Upper lobe of left lung (tissue), 6 donors: ENCODE results near the gene CENPO. TPM values are rescaled to one million over a fixed set of nuclear protein-coding genes. Genes with fewer than 3 reads are reported as not detected.
"Not testable (repeated sequence)": the region's sequence is repeated elsewhere in the genome, so short reads cannot be mapped to it uniquely, and the experiment has no call there.

Source experiments
- ATAC-seq, 2 donors: fragments of 200-7000 bp; cut with Tn5 transposase; one replicate each; pipeline ENCODE4 v1.9.1; 2022; ENCODE audit warnings: mild to moderate bottlenecking in 2 of 2, moderate library complexity in 2 of 2; ENCODE audit not compliant: low FRiP score in 2 of 2
- DNase-seq, 2 donors: peaks; one replicate each; pipeline ENCODE4 v3.0.0-alpha.2; 2019 to 2020
- H3K27ac ChIP-seq, 4 donors: fragments of 200-600 bp; sonication (generic); one replicate each; pipeline ENCODE4 v1.5.1; 2016 to 2019
- H3K27me3 ChIP-seq, 4 donors: fragments of 200-600 bp; sonication (generic); one replicate each; pipeline ENCODE4 v1.5.1; 2017 to 2019
- H3K36me3 ChIP-seq, 4 donors: fragments of 200-600 bp; sonication (generic); one replicate each; pipeline ENCODE4 v1.5.1; 2016 to 2019
- H3K4me1 ChIP-seq, 4 donors: fragments of 200-600 bp; sonication (generic); one replicate each; pipeline ENCODE4 v1.5.1; 2018 to 2019
- H3K4me3 ChIP-seq, 4 donors: fragments of 200-600 bp; sonication (generic); one replicate each; pipeline ENCODE4 v1.5.1; 2017 to 2019; ENCODE audit warnings: mild to moderate bottlenecking in 2 of 4, moderate library complexity in 1 of 4
- H3K9me3 ChIP-seq, 4 donors: fragments of 200-600 bp; sonication (generic); one replicate each; pipeline ENCODE4 v1.5.1; 2018 to 2019
- EP300 ChIP-seq, 4 donors: sonication (generic); formaldehyde crosslinking; IDR thresholded peaks; one replicate each; pipeline ENCODE4 v1.5.1; 2017; ENCODE audit warnings: antibody characterized with exemption in 4 of 4, control low read depth in 2 of 4
- POLR2A ChIP-seq, 4 donors: fragments of 450-650 bp; IDR thresholded peaks; one replicate each; pipeline ENCODE4 v1.5.1; 2016 to 2017; ENCODE audit warnings: antibody characterized with exemption in 4 of 4, mild to moderate bottlenecking in 2 of 4
- POLR2AphosphoS5 ChIP-seq, 2 donors: sonication (generic); formaldehyde crosslinking; IDR thresholded peaks; one replicate each; pipeline ENCODE4 v1.5.1; 2017; ENCODE audit warnings: antibody characterized with exemption in 2 of 2
- WGBS, 2 donors: methylation state at CpG; one replicate each; pipeline ENCODE4 v1.1.5; 2017 to 2018; 5-methylcytosine and 5-hydroxymethylcytosine counted together
- total RNA-seq, 6 donors: library from RNA; depleted of rRNA in 4 of 6; stranded (reverse); fragments of >200 nt in 4 of 6; gene quantifications; one replicate each; pipeline versions ENCODE4 v1.1.0 to v1.2.1, GENCODE V29; 2016 to 2021
- TF ChIP-seq, protein P1 (sequence below), 6 experiments: fragments of 450-650 bp in 4 of 6; fragments of 200-600 bp in 2 of 6; sonication (generic) in 2 of 6; IDR thresholded peaks; one replicate each; pipeline ENCODE4 v1.5.1; 2016 to 2019; ENCODE audit warnings: antibody characterized with exemption in 6 of 6
- donor health status: DM: no; HTN: no; CAD: no; lungs with moderate emphysema.
- donor health status: DM: no; HTN: yes; CAD: no; lungs with severe emphysema.

CENPO gene
- total RNA-seq, 6 donors from 2014 or later: 4.9 to 8.7 (median 7.2) TPM

DNA sequence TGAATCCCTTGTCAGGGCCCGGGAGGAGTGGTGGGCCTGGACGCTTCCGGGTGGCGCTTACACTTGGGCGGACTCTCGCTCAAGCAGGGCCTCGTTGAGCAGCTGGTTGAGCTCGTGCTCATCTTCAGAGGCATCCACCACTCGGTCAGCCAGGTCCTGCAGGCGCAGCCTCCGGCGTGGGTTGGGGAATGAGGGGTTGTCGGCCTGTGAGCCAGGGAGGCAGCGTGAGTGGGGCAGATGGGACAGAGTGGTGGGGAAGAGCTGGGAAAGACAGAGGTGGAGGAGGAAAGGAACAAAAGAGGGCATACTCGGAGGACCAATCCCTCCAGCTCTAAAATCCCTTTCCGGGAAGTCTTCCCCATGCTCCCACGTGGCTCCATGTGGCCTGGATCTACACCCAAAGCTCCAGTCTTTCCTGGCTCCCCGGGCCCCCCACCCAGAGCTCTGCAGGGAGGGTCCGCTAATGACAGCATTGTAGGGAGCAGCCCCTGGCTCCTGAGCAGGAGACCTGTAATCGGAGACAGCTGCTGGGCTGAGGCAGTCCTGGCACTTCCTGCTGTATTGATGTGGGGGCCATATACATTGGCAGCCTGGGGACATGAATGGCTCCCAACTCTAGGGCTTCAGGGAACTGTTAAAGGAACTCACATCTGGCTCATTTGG lies 41.6 kb downstream of the CENPO start:
- Histone ChIP-seq H3K36me3 (peaks cover 0 to 18% (median 5%) of the 10 kb centered on the region in 4 donors), H3K4me3 (no peak overlapping the region)
- no peak for TF ChIP-seq POLR2A (IDR thresholded peaks at IDR 0.05)
- TF ChIP-seq POLR2AphosphoS5 (IDR thresholded peaks at IDR 0.05): no peak
- TF ChIP-seq EP300 (IDR thresholded peaks at IDR 0.05): no peak
- TF ChIP-seq, protein P1, sequence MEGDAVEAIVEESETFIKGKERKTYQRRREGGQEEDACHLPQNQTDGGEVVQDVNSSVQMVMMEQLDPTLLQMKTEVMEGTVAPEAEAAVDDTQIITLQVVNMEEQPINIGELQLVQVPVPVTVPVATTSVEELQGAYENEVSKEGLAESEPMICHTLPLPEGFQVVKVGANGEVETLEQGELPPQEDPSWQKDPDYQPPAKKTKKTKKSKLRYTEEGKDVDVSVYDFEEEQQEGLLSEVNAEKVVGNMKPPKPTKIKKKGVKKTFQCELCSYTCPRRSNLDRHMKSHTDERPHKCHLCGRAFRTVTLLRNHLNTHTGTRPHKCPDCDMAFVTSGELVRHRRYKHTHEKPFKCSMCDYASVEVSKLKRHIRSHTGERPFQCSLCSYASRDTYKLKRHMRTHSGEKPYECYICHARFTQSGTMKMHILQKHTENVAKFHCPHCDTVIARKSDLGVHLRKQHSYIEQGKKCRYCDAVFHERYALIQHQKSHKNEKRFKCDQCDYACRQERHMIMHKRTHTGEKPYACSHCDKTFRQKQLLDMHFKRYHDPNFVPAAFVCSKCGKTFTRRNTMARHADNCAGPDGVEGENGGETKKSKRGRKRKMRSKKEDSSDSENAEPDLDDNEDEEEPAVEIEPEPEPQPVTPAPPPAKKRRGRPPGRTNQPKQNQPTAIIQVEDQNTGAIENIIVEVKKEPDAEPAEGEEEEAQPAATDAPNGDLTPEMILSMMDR (IDR thresholded peaks at IDR 0.05): no peak

DNA sequence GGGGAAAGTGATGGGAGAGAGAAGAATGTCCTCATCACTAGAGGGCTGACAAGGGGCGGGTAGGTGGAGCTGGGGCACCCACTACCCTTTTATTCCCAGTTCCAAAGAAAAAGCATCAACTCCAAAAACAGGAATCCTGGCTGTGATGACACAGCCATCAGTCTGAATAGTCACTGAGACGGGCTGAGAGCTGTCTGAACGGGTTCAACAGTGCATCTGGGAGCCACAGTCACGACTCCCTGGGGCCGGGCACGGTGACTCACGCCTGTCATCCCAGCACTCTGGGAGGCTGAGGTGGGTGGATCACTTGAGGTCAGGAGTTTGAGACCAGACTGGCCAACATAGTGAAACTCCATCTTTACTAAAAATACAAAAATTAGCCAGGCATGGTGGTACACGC lies 42.2 kb downstream of the CENPO start:
- H3K36me3 ChIP-seq: peaks cover 0 to 18% (median 5%) of the 10 kb centered on the region in 4 donors
- not testable (repeated sequence) for H3K9me3 ChIP-seq, ATAC-seq, H3K27ac ChIP-seq, H3K4me3 ChIP-seq, H3K4me1 ChIP-seq, H3K27me3 ChIP-seq, DNase-seq
- WGBS, 2 donors: 88 to 94% methylated on average over 6 to 8 of the region's 8 CpGs

More for the DNA sequence above, 41.6 kb downstream of the CENPO start:
- no peaks in the 10 kb centered on the region for H3K27me3 ChIP-seq
- no peaks in the 10 kb centered on the region for H3K9me3 ChIP-seq
- H3K4me1 ChIP-seq: no peaks in the 10 kb centered on the region
- DNase-seq: no peak
- H3K27ac ChIP-seq: no peak overlapping the region
- ATAC-seq: no peak
- WGBS, 2 donors: 91 to 96% methylated on average over 16 to 19 of the region's 20 CpGs

DNA sequence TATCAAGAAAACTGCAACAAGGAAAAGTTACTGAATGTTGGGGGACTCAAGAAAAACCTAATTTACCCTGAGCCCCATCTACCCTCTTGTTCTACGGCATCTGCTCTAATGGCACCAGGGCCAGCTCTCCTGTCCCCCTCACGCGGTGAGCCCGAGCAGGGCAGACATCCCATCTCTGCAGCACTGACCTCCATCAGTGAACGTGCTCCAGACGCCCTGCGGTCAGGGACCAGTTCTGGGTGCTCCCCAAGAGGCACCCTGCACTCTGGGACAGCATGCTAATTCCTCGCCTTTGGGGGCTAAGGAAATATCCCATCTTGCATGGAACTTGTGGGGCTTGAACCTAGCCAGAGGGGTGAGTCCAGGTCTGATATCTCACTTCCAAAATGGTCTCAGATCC lies 43.0 kb downstream of the CENPO start:
- no peak for ATAC-seq
- Histone ChIP-seq H3K4me1 (no peaks in the 10 kb centered on the region), H3K36me3 (peaks cover 0 to 18% (median 5%) of the 10 kb centered on the region in 4 donors)

DNA sequence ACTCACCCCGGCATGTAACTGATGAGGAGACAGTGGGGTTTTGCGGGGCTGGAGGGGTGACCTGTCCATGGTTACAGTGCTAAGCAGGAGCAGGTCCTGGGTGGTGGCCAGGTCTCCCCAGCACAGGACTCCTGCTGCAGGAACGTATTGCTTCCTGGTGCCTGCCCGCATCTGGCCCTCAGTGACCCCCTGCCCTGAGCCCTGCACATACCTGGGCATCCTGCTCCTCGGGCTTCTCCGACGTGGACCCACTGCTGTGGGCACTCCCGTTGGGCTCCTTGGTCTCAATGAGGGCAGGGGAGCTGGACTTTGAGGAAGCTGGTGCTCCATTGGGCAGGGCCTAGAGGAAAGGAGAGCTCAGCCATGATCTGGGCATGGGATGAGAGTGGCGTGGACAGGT lies 43.5 kb downstream of the CENPO start:
- peaks cover 0 to 18% (median 5%) of the 10 kb centered on the region in 4 donors for H3K36me3 ChIP-seq
- no peaks in the 10 kb centered on the region for H3K4me1 ChIP-seq
- DNase-seq (no peak), ATAC-seq (no peak)
- H3K9me3 ChIP-seq: no peaks in the 10 kb centered on the region
- WGBS, 2 donors: 92 to 94% methylated on average over 2 to 9 of the region's 9 CpGs
- TF ChIP-seq POLR2AphosphoS5 (IDR thresholded peaks at IDR 0.05): no peak
- H3K27ac ChIP-seq: no peak overlapping the region
- H3K27me3 ChIP-seq: no peaks in the 10 kb centered on the region
- no peak overlapping the region for H3K4me3 ChIP-seq

More for the DNA sequence above, 43.0 kb downstream of the CENPO start:
- TF ChIP-seq, protein P1 (IDR thresholded peaks at IDR 0.05): no peak
- TF ChIP-seq EP300 (IDR thresholded peaks at IDR 0.05) (no peak), POLR2AphosphoS5 (IDR thresholded peaks at IDR 0.05) (no peak), POLR2A (IDR thresholded peaks at IDR 0.05) (no peak)
- 89 to 97% methylated on average over 8 of the region's 8 CpGs for WGBS, 2 donors
- Histone ChIP-seq H3K9me3 (no peaks in the 10 kb centered on the region), H3K27me3 (no peaks in the 10 kb centered on the region), H3K27ac (no peak overlapping the region), H3K4me3 (no peak overlapping the region)
- no peak for DNase-seq

DNA sequence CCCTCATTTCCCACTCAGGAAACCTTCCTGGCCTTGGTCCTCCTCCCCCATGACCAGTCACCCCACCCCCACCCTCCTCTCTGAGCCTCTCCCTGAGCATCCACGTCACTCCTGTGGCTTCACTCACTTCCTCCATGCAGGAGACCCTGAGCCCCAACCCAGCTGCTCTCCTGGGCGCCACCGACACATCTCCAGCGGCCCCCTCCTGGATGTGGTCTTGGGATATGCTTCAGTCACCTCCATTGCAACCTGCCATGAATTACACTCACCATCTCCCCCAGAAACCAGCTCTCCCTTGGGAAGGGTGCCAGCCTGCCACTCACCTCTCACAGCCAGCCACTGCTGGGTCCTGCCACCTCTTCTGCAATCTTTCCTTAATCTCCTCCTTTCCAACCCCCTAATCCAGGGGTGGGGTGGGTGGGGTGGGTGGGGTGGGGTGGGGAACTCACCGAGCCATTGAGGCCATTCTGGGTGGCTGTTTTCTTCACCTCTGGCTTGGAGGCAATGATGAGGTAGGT lies 44.8 kb downstream of the CENPO start:
- WGBS, 2 donors: 86 to 96% methylated on average over 5 of the region's 5 CpGs
- Histone ChIP-seq H3K36me3 (peaks cover 0 to 23% (median 5%) of the 10 kb centered on the region in 4 donors), H3K4me3 (no peak overlapping the region), H3K27me3 (no peaks in the 10 kb centered on the region), H3K9me3 (no peaks in the 10 kb centered on the region), H3K4me1 (no peaks in the 10 kb centered on the region), H3K27ac (no peak overlapping the region)
- ATAC-seq: no peak
- no peak for TF ChIP-seq POLR2AphosphoS5 (IDR thresholded peaks at IDR 0.05)
- no peak for TF ChIP-seq POLR2A (IDR thresholded peaks at IDR 0.05)
- TF ChIP-seq, protein P1 (IDR thresholded peaks at IDR 0.05): no peak
- no peak for TF ChIP-seq EP300 (IDR thresholded peaks at IDR 0.05)
- no peak for DNase-seq

DNA sequence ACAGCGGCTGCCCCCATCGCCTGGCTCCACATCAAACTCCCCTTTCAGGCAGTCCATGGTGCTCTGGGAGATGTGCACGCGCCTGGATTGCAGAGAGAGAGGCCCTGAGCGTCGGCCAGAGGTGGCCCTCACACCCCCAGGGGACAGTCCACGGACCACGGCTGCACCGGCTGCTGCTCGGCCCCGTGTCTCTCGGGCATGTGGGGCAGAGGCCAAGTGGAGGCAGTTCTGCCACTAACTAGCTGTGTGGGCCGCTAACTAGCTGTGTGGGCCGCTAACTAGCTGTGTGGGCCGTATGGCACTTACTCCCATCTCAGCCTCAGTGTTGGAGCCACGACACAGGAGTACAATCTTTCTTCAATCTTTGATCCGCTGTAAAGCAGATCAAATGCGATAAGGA lies 45.3 kb downstream of the CENPO start:
- H3K27me3 ChIP-seq: no peaks in the 10 kb centered on the region
- TF ChIP-seq, protein P1 (IDR thresholded peaks at IDR 0.05): no peak
- no peak for TF ChIP-seq EP300 (IDR thresholded peaks at IDR 0.05)
- TF ChIP-seq POLR2AphosphoS5 (IDR thresholded peaks at IDR 0.05): no peak
- no peak for TF ChIP-seq POLR2A (IDR thresholded peaks at IDR 0.05)
- H3K36me3 ChIP-seq: peaks cover 0 to 23% (median 5%) of the 10 kb centered on the region in 4 donors
- H3K9me3 ChIP-seq: no peaks in the 10 kb centered on the region
- no peaks in the 10 kb centered on the region for H3K4me1 ChIP-seq
- no peak for DNase-seq
- no peak for ATAC-seq
- no peak overlapping the region for H3K4me3 ChIP-seq
- H3K27ac ChIP-seq: no peak overlapping the region
- 91 to 97% methylated on average over 8 to 12 of the region's 18 CpGs for WGBS, 2 donors
